ENCODE results near the gene ZNF366.

The ZNF366 gene

DNA sequence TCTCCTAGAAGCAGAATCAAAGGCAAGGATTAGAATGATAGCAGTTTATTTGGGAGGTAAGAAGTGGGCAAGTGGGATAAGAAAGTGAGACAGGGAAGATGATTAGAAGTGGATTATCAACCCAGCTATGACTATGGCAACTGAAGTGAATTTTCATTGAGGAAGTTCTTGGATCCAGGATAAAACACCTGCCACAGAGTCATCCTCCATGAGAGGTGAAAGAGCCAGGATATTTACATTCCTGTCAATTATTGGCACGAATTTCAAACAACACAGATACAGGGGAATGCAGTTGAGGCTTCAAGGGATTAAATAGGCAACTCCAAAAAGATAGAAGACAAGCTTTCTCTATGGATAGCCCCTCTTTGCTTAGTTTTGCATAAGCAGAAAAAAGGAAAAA, 31.8 kb upstream of the ZNF366 start:
- FAIRE-seq (no peak), DNase-seq (ENCODE audit: insufficient read length, low spot score) (no peak)

DNA sequence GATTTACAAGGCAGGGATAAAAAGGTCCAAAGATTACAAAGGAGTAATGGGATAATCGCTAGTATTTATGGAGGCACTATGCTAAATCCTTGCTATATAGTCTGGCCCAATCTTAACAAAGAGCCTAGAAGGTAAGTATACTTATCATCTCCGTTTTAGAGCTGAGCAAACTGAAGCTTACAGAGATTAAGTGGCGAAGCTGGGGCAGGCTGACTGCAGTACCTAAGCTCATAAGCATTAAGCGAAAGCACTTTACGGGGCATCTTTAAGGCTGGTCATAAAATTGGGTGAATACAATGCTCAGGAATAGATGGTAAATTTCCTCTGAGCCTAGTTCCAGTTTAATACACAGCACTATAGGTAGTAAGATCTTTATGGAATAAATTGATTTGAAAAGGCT, 30.0 kb upstream of the ZNF366 start:
- no peak for FAIRE-seq
- TF ChIP-seq POLR2A (IDR thresholded peaks at IDR 0.05; ENCODE audit: low read depth, low read length) = no peak

More for the DNA sequence above, 31.8 kb upstream of the ZNF366 start:
- no peak for TF ChIP-seq POLR2A (IDR thresholded peaks at IDR 0.05; ENCODE audit: low read depth, low read length)

DNA sequence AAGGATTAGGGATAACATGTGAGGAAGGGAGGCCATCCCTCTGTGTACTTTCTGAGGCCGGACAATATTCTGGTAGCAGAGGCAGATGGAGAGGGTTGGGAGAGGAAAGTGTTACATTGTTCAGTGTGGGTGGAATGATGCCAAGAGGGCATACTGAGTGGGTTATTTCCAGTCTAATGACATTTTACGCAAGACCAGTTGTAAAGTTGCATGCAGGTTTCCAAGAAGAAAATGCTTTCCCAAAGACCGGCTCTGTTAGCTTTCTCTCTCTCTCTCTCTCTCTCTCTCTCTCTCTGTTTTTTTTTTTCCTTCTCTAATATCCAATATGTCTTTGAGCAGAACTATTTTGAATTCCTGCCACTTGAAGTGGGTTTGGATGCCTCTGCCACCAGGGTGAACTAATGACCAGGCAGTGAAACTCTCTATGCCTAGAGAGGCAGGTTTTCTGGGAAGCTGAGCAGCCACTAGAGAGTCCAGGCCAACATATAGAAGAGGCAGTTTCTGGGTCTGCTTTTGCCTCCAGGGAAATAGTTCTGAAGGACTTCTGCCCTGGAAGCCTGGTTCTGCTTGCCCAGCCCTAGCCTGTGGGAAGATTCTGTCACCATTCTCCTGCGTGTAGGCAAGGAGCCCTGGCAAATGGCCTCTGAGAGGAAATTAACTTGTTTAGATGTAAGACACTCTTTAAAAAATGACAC, 24.4 kb upstream of the ZNF366 start:
- TF ChIP-seq POLR2A (IDR thresholded peaks at IDR 0.05; ENCODE audit: low read depth, low read length) = no peak
- DNase-seq (ENCODE audit: insufficient read length, low spot score) (no peak), FAIRE-seq (no peak)

More for the DNA sequence above, 30.0 kb upstream of the ZNF366 start:
- DNase-seq (ENCODE audit: insufficient read length, low spot score) = no peak

DNA sequence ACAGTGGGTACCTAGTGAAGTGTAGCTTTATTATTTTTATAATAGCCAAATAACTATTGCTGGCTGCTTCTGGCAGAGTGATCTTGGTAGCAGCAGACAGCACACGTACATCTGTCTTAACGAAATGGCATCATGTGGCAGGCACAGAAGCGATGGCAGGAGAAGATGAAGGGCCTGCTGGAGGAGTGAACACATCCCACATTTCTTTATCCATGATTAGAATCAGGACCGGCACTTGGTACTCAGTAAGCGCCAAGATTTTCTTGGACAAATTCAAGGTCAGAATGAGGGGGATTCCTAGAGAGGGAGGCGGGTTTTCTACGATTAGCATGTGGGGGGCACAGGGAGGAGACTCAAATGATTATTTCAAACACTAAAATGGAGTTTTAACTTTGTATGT, 23.0 kb upstream of the ZNF366 start:
- FAIRE-seq (no peak), DNase-seq (ENCODE audit: insufficient read length, low spot score) (no peak)
- no peak for TF ChIP-seq POLR2A (IDR thresholded peaks at IDR 0.05; ENCODE audit: low read depth, low read length)

GRCh38 chr5:72529383-72529782, 22.2 kb upstream of the ZNF366 start:
- FAIRE-seq = no peak
- TF ChIP-seq POLR2A (IDR thresholded peaks at IDR 0.05; ENCODE audit: low read depth, low read length) = no peak

DNA sequence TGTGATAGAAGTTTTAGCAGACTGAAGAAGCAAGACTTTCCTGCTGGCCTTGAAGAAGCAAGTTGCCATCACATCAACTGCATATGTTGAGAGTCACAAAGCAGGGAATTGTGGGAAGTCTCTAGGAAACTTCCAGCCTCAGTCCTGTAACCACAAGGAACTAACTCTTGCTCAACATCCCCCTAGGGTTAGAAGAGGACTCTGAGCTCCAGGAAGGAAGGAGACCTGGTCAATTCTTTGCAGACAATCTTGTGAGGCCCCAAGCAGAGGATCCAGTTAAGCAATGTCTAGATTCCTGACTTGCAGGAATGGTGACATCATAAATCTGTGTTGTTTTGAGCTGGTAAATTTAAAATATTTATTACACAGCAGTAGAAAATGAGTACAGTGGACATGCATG, 18.6 kb upstream of the ZNF366 start:
- DNase-seq (ENCODE audit: insufficient read length, low spot score) (no peak), FAIRE-seq (no peak)
- no peak for TF ChIP-seq POLR2A (IDR thresholded peaks at IDR 0.05; ENCODE audit: low read depth, low read length)

More at GRCh38 chr5:72529383-72529782, 22.2 kb upstream of the ZNF366 start:
- DNase-seq (ENCODE audit: insufficient read length, low spot score) = no peak

DNA sequence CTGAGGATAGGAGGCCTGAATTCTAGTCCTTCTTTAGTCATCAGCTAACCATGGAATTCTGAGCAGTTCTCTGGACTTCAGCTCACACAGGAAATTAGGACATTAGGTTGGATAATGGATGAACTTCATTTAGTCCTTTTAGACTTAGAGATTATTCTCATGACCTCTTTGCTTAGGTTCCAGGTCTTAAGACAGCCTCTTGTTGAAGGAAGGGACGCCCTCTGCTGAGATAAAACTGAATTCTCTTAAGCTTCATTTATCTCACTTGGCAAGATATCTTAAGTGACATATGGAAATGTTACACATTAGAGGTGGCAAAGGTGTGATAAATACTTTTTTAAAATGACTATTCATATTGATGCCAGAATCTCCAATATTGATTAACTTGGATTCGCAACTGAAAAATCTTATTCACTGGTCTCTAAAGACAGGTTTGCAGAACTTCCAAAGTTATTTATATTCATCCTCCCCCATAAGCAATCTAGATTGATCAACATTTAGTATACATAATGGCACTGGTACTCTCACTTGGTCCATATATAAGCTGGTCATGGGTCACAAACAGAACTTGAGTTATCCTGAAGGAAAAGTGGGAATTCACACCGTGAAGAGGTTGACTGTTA, 16.9 kb upstream of the ZNF366 start:
- peak; percentile 89 for FAIRE-seq

GRCh38 chr5:72522607-72523006, 15.4 kb upstream of the ZNF366 start:
- TF ChIP-seq POLR2A (IDR thresholded peaks at IDR 0.05; ENCODE audit: low read depth, low read length) = no peak
- no peak for DNase-seq (ENCODE audit: insufficient read length, low spot score)
- FAIRE-seq = no peak

More for the DNA sequence above, 16.9 kb upstream of the ZNF366 start:
- DNase-seq (ENCODE audit: insufficient read length, low spot score) = no peak
- TF ChIP-seq POLR2A (IDR thresholded peaks at IDR 0.05; ENCODE audit: low read depth, low read length) = no peak

DNA sequence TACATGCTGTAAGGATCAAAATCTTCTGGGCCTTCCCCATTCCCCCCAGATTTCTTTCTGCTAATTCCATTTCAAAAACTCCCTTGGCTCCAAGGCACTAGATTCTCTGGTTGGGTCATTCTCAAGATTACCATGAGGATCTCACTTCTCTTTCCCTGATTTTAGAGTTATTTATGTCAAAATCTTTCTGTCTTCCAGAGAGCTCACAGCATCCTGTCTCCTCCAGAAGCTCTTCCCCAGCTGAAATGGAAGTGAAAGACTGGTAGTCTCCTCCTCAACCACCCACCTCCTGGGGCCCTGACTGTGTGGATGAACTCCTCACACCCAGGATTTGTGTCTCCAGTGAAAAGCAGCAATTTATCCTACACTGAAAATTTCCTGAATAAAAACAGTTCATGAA, 11.9 kb upstream of the ZNF366 start:
- TF ChIP-seq POLR2A (IDR thresholded peaks at IDR 0.05; ENCODE audit: low read depth, low read length) = no peak
- DNase-seq (ENCODE audit: insufficient read length, low spot score) (no peak), FAIRE-seq (no peak)

GRCh38 chr5:72518001-72518683, 10.9 kb upstream of the ZNF366 start:
- FAIRE-seq (no peak), DNase-seq (ENCODE audit: insufficient read length, low spot score) (no peak)

GRCh38 chr5:72516916-72517315, 9.7 kb upstream of the ZNF366 start:
- DNase-seq (ENCODE audit: insufficient read length, low spot score) = no peak
- no peak for FAIRE-seq
- no peak for TF ChIP-seq POLR2A (IDR thresholded peaks at IDR 0.05; ENCODE audit: low read depth, low read length)

More at GRCh38 chr5:72518001-72518683, 10.9 kb upstream of the ZNF366 start:
- no peak for TF ChIP-seq POLR2A (IDR thresholded peaks at IDR 0.05; ENCODE audit: low read depth, low read length)

GRCh38 chr5:72515211-72515610, 8.0 kb upstream of the ZNF366 start:
- FAIRE-seq (no peak), DNase-seq (ENCODE audit: insufficient read length, low spot score) (no peak)
- TF ChIP-seq POLR2A (IDR thresholded peaks at IDR 0.05; ENCODE audit: low read depth, low read length) = no peak

- DNase-seq (ENCODE audit: insufficient read length, low spot score) (no peak), FAIRE-seq (no peak)
- no peak for TF ChIP-seq POLR2A (IDR thresholded peaks at IDR 0.05; ENCODE audit: low read depth, low read length)
These were observed 5.3 kb upstream of the ZNF366 start for GRCh38 chr5:72512593-72512860.

DNA sequence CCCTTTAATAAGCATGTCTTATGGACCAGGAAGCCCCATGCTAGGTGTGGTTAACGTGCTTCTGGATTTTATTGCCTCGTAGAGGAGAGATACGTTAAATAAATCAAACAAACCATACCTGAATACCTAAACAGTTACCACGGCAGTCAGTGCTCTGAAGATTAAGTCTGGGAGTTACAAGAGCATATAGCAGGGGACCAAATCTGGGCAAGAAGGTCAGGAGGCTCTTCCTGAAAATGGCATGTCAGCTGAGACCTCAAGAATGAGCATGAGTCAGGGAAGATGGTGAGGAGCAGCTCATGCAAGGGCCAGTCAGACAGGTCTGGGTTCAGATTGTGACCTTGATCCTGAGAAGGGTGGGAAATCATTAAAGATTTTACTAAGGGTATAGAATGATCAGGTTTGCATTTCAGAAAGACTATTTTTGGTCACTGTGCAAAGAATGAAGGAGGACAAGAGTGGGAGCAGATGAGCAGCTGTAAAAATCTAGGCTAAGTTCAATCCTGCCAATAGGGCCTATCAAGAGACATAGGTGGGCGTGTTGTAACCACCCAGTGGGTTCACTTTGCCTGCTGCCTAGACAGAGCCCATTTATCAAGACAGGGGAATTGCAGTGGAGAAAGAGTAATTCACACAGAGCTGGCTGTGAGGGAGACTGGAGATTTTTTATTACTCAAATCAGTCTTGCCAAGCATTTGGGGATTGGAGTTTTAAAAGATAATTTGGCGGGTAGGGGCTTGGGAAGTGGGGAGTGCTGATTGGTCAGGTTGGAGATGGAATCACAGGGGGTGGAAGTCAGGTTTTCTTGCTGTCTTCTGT, 4.8 kb upstream of the ZNF366 start:
- TF ChIP-seq POLR2A (IDR thresholded peaks at IDR 0.05; ENCODE audit: low read depth, low read length) = no peak
- FAIRE-seq = no peak
- no peak for DNase-seq (ENCODE audit: insufficient read length, low spot score)
